NT2/D1 (cell line): ENCODE data around the gene SOX4.

Experiments used
- DNase-seq: peaks from one replicate; pipeline ENCODE4 v3.0.0-alpha.2; 2011; ENCODE audit warnings: low read depth, low spot score
- H3K27me3 ChIP-seq: 2 replicates; pipeline ENCODE4 v1.6.0; 2011; ENCODE audit warnings: mild to moderate bottlenecking; ENCODE audit not compliant: insufficient read length, insufficient read depth
- H3K36me3 ChIP-seq: 2 replicates; pipeline ENCODE4 v1.6.1; 2011; ENCODE audit warnings: mild to moderate bottlenecking, low read length, mixed read lengths; ENCODE audit not compliant: insufficient read depth, insufficient read length
- H3K4me1 ChIP-seq: 2 replicates; pipeline ENCODE4 v1.5.1; 2011; ENCODE audit not compliant: insufficient read depth, insufficient read length
- H3K4me3 ChIP-seq: 2 replicates; pipeline ENCODE4 v1.5.1; 2011; ENCODE audit warnings: low read depth; ENCODE audit not compliant: insufficient read length
- H3K9ac ChIP-seq: 2 replicates; pipeline ENCODE4 v1.6.0; 2011; ENCODE audit warnings: low read depth; ENCODE audit not compliant: insufficient read length
- H3K9me3 ChIP-seq: 2 replicates; pipeline ENCODE4 v1.5.1; 2011; ENCODE audit warnings: mild to moderate bottlenecking, low read length; ENCODE audit not compliant: insufficient read depth
- SUZ12 ChIP-seq: IDR thresholded peaks from 2 replicates; pipeline ENCODE4 v1.6.1; 2011; ENCODE audit not compliant: insufficient read length, insufficient read depth; ENCODE audit errors: extremely low read depth
- YY1 ChIP-seq: IDR thresholded peaks from 2 replicates; pipeline ENCODE4 v1.6.1; 2011; ENCODE audit not compliant: insufficient read length, insufficient read depth
- ZNF274 ChIP-seq: IDR thresholded peaks from 2 replicates; pipeline ENCODE4 v1.6.1; 2011; ENCODE audit warnings: mild to moderate bottlenecking, low read depth, low read length

The SOX4 gene

GRCh38 chr6:21599051-21599696 is 5.6 kb downstream of the SOX4 start:
- H3K9ac ChIP-seq, result no peak overlapping the region
- DNase-seq, result no peak
- H3K4me1 ChIP-seq, result no peaks in the 10 kb centered on the region
- H3K4me3 ChIP-seq, result no peak overlapping the region
- TF ChIP-seq ZNF274 (no peak), SUZ12 (no peak), YY1 (no peak)
- H3K27me3 ChIP-seq, result no peaks in the 10 kb centered on the region
- no peaks in the 10 kb centered on the region for H3K9me3 ChIP-seq
- peaks cover 26% of the 10 kb centered on the region for H3K36me3 ChIP-seq

GRCh38 chr6:21601339-21601923 is 7.9 kb downstream of the SOX4 start:
- H3K4me3 ChIP-seq, result no peak overlapping the region
- DNase-seq, result no peak
- H3K27me3 ChIP-seq, result no peaks in the 10 kb centered on the region
- H3K9me3 ChIP-seq, result no peaks in the 10 kb centered on the region
- H3K4me1 ChIP-seq, result no peaks in the 10 kb centered on the region
- peaks cover 13% of the 10 kb centered on the region for H3K36me3 ChIP-seq
- no peak overlapping the region for H3K9ac ChIP-seq
- TF ChIP-seq ZNF274 (no peak), YY1 (no peak), SUZ12 (no peak)

- no peak for DNase-seq
- H3K9me3 ChIP-seq, result no peaks in the 10 kb centered on the region
- H3K27me3 ChIP-seq, result no peaks in the 10 kb centered on the region
- no peak overlapping the region for H3K9ac ChIP-seq
- no peaks in the 10 kb centered on the region for H3K4me1 ChIP-seq
- H3K4me3 ChIP-seq, result no peak overlapping the region
- no peak for TF ChIP-seq ZNF274
- no peak for TF ChIP-seq YY1
- no peak for TF ChIP-seq SUZ12
- H3K36me3 ChIP-seq, result peaks cover 10% of the 10 kb centered on the region
Measured at GRCh38 chr6:21601932-21602390, 8.4 kb downstream of the SOX4 start.

GRCh38 chr6:21603082-21603952 is 9.8 kb downstream of the SOX4 start:
- H3K9ac ChIP-seq, result no peak overlapping the region

GRCh38 chr6:21604081-21604480 is 10.5 kb downstream of the SOX4 start:
- no peak overlapping the region for H3K4me3 ChIP-seq
- no peaks in the 10 kb centered on the region for H3K4me1 ChIP-seq
- H3K27me3 ChIP-seq, result no peaks in the 10 kb centered on the region
- TF ChIP-seq ZNF274 (no peak), SUZ12 (no peak), YY1 (no peak)
- no peaks in the 10 kb centered on the region for H3K36me3 ChIP-seq
- H3K9ac ChIP-seq, result no peak overlapping the region
- no peak for DNase-seq
- no peaks in the 10 kb centered on the region for H3K9me3 ChIP-seq

More at GRCh38 chr6:21603082-21603952, 9.8 kb downstream of the SOX4 start:
- Histone ChIP-seq H3K4me1 (no peaks in the 10 kb centered on the region), H3K9me3 (no peaks in the 10 kb centered on the region), H3K27me3 (no peaks in the 10 kb centered on the region), H3K36me3 (peaks cover 1% of the 10 kb centered on the region), H3K4me3 (no peak overlapping the region)
- DNase-seq, result no peak
- TF ChIP-seq SUZ12, result no peak
- no peak for TF ChIP-seq ZNF274
- no peak for TF ChIP-seq YY1

GRCh38 chr6:21605166-21605565 is 11.6 kb downstream of the SOX4 start:
- no peak overlapping the region for H3K4me3 ChIP-seq
- no peak for DNase-seq
- no peaks in the 10 kb centered on the region for H3K36me3 ChIP-seq
- H3K27me3 ChIP-seq, result no peaks in the 10 kb centered on the region
- H3K4me1 ChIP-seq, result no peaks in the 10 kb centered on the region
- TF ChIP-seq SUZ12 (no peak), ZNF274 (no peak), YY1 (no peak)
- H3K9ac ChIP-seq, result no peak overlapping the region
- H3K9me3 ChIP-seq, result no peaks in the 10 kb centered on the region

GRCh38 chr6:21608601-21609000 is 15.1 kb downstream of the SOX4 start:
- Histone ChIP-seq H3K9ac (no peak overlapping the region), H3K36me3 (no peaks in the 10 kb centered on the region), H3K4me3 (no peak overlapping the region), H3K4me1 (no peaks in the 10 kb centered on the region), H3K27me3 (no peaks in the 10 kb centered on the region), H3K9me3 (no peaks in the 10 kb centered on the region)
- no peak for TF ChIP-seq YY1
- TF ChIP-seq SUZ12, result no peak
- DNase-seq, result no peak

GRCh38 chr6:21609881-21610329 is 16.4 kb downstream of the SOX4 start:
- Histone ChIP-seq H3K9ac (no peak overlapping the region), H3K27me3 (no peaks in the 10 kb centered on the region), H3K4me3 (no peak overlapping the region), H3K9me3 (no peaks in the 10 kb centered on the region), H3K4me1 (no peaks in the 10 kb centered on the region), H3K36me3 (no peaks in the 10 kb centered on the region)
- no peak for TF ChIP-seq ZNF274
- no peak for TF ChIP-seq SUZ12
- no peak for TF ChIP-seq YY1
- DNase-seq, result no peak
